GM23248 (cell line): ENCODE data around the gene TSEN54.

Experiments used
- EZH2 ChIP-seq: fragments of 200-600 bp; sonication (generic); IDR thresholded peaks from 2 replicates; pipeline ENCODE4 v1.6.1; 2018; ENCODE audit warnings: antibody characterized with exemption, mild to moderate bottlenecking; ENCODE audit not compliant: insufficient read depth, poor library complexity, severe bottlenecking
- EZH2phosphoT487 ChIP-seq: fragments of 200-600 bp; sonication (generic); IDR thresholded peaks from 2 replicates; pipeline ENCODE4 v1.6.1; 2018; ENCODE audit warnings: antibody characterized with exemption, moderate library complexity, mild to moderate bottlenecking, low read depth; ENCODE audit not compliant: insufficient read depth

GRCh38 chr17:75471207-75471606 lies 45.1 kb upstream of the TSEN54 start:
- TF ChIP-seq EZH2 (no peak), EZH2phosphoT487 (no peak)
